ENCODE measurements around the gene CD300LG.

CD300LG gene

GRCh38 chr17:43879723-43880419, 32.9 kb downstream of the CD300LG start:
- H3K9me3 ChIP-seq (ENCODE audit: control insufficient read depth, insufficient read depth, low read length), result no peaks in the 10 kb centered on the region
- no peaks in the 10 kb centered on the region for H3F3A ChIP-seq (ENCODE audit: control insufficient read depth, insufficient read depth)
- no peaks in the 10 kb centered on the region for H3K4me1 ChIP-seq (ENCODE audit: control insufficient read depth, low read length)
- no peak overlapping the region for H3K4me3 ChIP-seq (ENCODE audit: low read length)
- TF ChIP-seq EZH2phosphoT487 (IDR thresholded peaks at IDR 0.05; ENCODE audit: borderline replicate concordance, low read length), result no peak
- TF ChIP-seq CTCF (IDR thresholded peaks at IDR 0.05; ENCODE audit: low read depth, low read length, poor library complexity, severe bottlenecking), result no peak
- no peak overlapping the region for H3K27ac ChIP-seq (ENCODE audit: low read depth, low read length)
- no peak overlapping the region for H3K4me2 ChIP-seq (ENCODE audit: low read length)
- no peaks in the 10 kb centered on the region for H4K20me1 ChIP-seq (ENCODE audit: control insufficient read depth, insufficient read depth, low read depth, low read length)
- no peaks in the 10 kb centered on the region for H3K36me3 ChIP-seq (ENCODE audit: control insufficient read depth, low read length)
- no peaks in the 10 kb centered on the region for H3K9me2 ChIP-seq (replicated peaks; ENCODE audit: control insufficient read depth, low read length)
- H3K27me3 ChIP-seq (ENCODE audit: control insufficient read depth, low read length), result no peaks in the 10 kb centered on the region
- H3K79me2 ChIP-seq (ENCODE audit: control insufficient read depth, low read length), result no peaks in the 10 kb centered on the region

GRCh38 chr17:43880420-43880991, 33.5 kb downstream of the CD300LG start:
- Histone ChIP-seq H3K79me2 (ENCODE audit: control insufficient read depth, low read length) (no peaks in the 10 kb centered on the region), H3K4me1 (ENCODE audit: control insufficient read depth, low read length) (no peaks in the 10 kb centered on the region), H3K27ac (ENCODE audit: low read depth, low read length) (no peak overlapping the region), H3F3A (ENCODE audit: control insufficient read depth, insufficient read depth) (no peaks in the 10 kb centered on the region), H3K4me2 (ENCODE audit: low read length) (no peak overlapping the region), H3K9me2 (replicated peaks; ENCODE audit: control insufficient read depth, low read length) (no peaks in the 10 kb centered on the region), H4K20me1 (ENCODE audit: control insufficient read depth, insufficient read depth, low read depth, low read length) (no peaks in the 10 kb centered on the region), H3K4me3 (ENCODE audit: low read length) (no peak overlapping the region), H3K27me3 (ENCODE audit: control insufficient read depth, low read length) (no peaks in the 10 kb centered on the region), H3K9me3 (ENCODE audit: control insufficient read depth, insufficient read depth, low read length) (no peaks in the 10 kb centered on the region), H3K36me3 (ENCODE audit: control insufficient read depth, low read length) (no peaks in the 10 kb centered on the region)
- TF ChIP-seq CTCF (IDR thresholded peaks at IDR 0.05; ENCODE audit: low read depth, low read length, poor library complexity, severe bottlenecking) (peak; percentile 94), EZH2phosphoT487 (IDR thresholded peaks at IDR 0.05; ENCODE audit: borderline replicate concordance, low read length) (no peak)

GRCh38 chr17:43881181-43881580, 34.2 kb downstream of the CD300LG start:
- no peaks in the 10 kb centered on the region for H3K36me3 ChIP-seq (ENCODE audit: control insufficient read depth, low read length)
- no peaks in the 10 kb centered on the region for H3K27me3 ChIP-seq (ENCODE audit: control insufficient read depth, low read length)
- H3K4me2 ChIP-seq (ENCODE audit: low read length), result no peak overlapping the region
- TF ChIP-seq CTCF (IDR thresholded peaks at IDR 0.05; ENCODE audit: low read depth, low read length, poor library complexity, severe bottlenecking) (no peak), EZH2phosphoT487 (IDR thresholded peaks at IDR 0.05; ENCODE audit: borderline replicate concordance, low read length) (no peak)
- no peaks in the 10 kb centered on the region for H3K79me2 ChIP-seq (ENCODE audit: control insufficient read depth, low read length)
- no peaks in the 10 kb centered on the region for H3K4me1 ChIP-seq (ENCODE audit: control insufficient read depth, low read length)
- H3K9me2 ChIP-seq (replicated peaks; ENCODE audit: control insufficient read depth, low read length), result no peaks in the 10 kb centered on the region
- H4K20me1 ChIP-seq (ENCODE audit: control insufficient read depth, insufficient read depth, low read depth, low read length), result no peaks in the 10 kb centered on the region
- no peak overlapping the region for H3K4me3 ChIP-seq (ENCODE audit: low read length)
- H3K9me3 ChIP-seq (ENCODE audit: control insufficient read depth, insufficient read depth, low read length), result no peaks in the 10 kb centered on the region
- no peaks in the 10 kb centered on the region for H3F3A ChIP-seq (ENCODE audit: control insufficient read depth, insufficient read depth)
- no peak overlapping the region for H3K27ac ChIP-seq (ENCODE audit: low read depth, low read length)

Data from DOHH2 (cell line).